ENCODE results near the gene PTPRT.

DNA sequence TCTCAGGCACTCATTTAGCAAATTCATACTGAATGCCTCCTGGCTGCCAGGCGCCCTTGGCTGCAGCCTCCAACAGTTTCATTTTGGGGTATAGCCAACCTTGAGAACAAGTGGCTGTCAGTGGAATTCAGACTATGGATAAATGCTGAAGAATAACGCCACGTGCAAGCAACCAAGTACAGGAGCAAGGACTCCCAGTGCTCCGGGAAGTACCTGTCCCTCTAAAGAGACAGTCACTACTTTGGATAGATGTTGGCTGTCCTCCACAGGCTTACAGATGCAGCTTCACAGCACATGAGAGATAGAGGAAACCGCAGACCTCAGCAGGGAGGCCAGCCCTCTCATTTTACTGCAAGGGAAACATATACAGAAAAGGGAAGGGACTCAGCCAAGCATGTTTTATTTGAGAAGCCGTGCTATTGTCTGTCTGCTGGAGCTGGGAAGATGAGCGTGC lies 658.2 kb downstream of the PTPRT start:
- TF ChIP-seq POLR2A (IDR thresholded peaks at IDR 0.05; ENCODE audit: low read depth, low read length) (no peak), POLR2AphosphoS5 (IDR thresholded peaks at IDR 0.05; ENCODE audit: low read depth, low read length) (no peak)

Measured in GM12892 (cell line).